ENCODE measurements around the gene APAF1.

- TF ChIP-seq POLR2AphosphoS5 (IDR thresholded peaks at IDR 0.05; ENCODE audit: borderline replicate concordance, low read depth, low read length): no peak
- TF ChIP-seq EZH2 (IDR thresholded peaks at IDR 0.05): no peak
Measured at GRCh38 chr12:98638009-98638408, 7.1 kb upstream of the APAF1 start.

Data from SK-N-MC (cell line).